ENCODE data around the gene CNST.

CNST gene

DNA sequence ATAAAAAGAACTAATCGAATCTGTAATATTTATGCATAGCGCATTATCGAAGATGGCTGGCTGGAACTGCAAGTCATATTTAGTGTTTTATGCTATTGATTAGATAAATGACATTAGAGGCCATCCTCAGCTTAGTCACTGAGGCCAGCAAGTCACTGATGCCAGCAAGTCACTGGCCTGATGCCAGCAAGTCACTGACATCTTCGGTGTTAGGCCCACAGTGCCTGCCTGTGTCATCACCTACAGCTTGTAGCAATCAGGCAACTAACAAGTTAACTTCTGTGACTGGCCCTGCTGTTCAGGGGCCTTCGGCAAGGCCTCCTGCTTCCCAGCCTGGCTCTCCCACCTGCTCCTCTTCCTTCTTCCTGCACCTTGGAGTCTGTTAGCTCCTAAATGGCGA is 92.3 kb downstream of the CNST start:
- POLR2A ChIA-PET: no interaction called here
- CTCF ChIA-PET: interaction anchor here (0.7 to 2.6 kb wide), 4 partner anchors 10 to 31 kb away, joined by 3 to 13 read pairs (median 4); no protein-coding TSS in a partner anchor
- DNase-seq (ENCODE audit: low read depth, low spot score): no peak
- TF ChIP-seq, protein P1, sequence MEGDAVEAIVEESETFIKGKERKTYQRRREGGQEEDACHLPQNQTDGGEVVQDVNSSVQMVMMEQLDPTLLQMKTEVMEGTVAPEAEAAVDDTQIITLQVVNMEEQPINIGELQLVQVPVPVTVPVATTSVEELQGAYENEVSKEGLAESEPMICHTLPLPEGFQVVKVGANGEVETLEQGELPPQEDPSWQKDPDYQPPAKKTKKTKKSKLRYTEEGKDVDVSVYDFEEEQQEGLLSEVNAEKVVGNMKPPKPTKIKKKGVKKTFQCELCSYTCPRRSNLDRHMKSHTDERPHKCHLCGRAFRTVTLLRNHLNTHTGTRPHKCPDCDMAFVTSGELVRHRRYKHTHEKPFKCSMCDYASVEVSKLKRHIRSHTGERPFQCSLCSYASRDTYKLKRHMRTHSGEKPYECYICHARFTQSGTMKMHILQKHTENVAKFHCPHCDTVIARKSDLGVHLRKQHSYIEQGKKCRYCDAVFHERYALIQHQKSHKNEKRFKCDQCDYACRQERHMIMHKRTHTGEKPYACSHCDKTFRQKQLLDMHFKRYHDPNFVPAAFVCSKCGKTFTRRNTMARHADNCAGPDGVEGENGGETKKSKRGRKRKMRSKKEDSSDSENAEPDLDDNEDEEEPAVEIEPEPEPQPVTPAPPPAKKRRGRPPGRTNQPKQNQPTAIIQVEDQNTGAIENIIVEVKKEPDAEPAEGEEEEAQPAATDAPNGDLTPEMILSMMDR (IDR thresholded peaks at IDR 0.05; ENCODE audit: insufficient read depth, low read length, missing control alignments): no peak
- H3K4me3 ChIP-seq (ENCODE audit: low read depth, low read length): no peak overlapping the region

DNA sequence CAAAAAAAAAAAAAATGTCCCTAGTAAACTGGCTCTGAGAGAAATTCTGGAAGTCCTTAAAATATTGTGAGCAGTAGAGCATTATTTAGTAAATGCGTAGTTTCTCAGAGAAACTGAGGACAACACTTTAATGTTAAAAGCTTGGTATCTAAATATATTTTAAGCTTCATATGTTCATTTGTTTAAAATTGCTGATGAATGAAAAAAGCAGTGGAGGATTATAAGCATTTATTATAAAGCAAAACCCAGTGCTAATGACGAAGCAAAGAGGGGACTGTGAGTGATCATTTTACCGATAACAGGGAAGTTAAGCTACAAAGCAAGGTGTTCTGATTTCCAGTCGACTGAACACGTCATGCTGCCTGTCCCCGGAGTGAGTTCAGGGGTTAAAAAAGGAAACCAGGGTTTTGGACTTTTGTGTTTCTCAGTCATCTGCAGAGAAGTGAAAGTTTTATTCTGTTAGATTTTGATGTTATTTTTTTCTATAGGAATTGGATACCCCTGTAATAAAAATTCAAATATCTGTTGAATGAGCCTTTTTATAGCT is 93.4 kb downstream of the CNST start:
- TF ChIP-seq, protein P1 (IDR thresholded peaks at IDR 0.05; ENCODE audit: insufficient read depth, low read length, missing control alignments): no peak
- ChIA-PET CTCF (interaction anchor here (1.3 to 2.6 kb wide), 3 partner anchors 12 to 162 kb away, joined by 3 to 13 read pairs (median 5); no protein-coding TSS in a partner anchor), POLR2A (no interaction called here)
- DNase-seq (ENCODE audit: low read depth, low spot score): no peak
- H3K4me3 ChIP-seq (ENCODE audit: low read depth, low read length): no peak overlapping the region

DNA sequence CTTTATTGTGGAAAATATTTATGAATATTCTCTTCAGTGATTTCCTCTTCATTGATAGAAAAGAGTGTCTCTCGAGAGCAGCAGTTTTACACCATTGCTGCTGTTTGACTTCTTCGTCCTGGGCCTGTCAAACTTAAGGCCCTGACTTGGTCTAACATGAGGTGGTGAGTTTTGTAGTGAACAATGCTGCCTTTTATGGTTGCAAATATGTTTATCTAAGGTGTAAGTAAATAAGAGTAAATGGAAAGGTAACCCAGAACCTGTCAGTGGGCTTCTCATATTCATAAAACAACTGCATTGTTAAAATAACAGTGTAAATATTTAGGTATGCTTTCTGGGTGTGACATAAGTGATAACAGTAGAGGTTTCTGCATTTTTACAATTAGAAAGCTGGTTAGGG is 95.2 kb downstream of the CNST start:
- DNase-seq (ENCODE audit: low read depth, low spot score): no peak

DNA sequence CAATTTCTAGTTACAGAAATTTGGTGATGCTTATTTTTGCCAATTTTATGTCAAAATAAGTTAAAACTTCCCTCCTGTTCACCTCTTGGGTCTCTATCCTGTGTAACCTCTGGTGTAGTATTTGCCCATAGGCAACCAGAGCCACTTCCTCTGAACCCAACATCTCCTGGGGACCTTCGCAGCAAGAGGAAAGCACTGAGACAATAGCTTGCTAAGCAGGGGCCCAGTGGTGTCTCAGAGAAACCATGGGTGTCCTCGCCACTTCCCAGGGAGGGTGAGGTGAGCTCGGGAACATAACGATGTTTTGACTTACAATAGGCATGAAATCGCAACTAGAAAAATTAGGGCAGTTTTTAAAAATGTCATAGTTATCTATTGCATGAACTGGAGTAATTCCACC is 101.5 kb downstream of the CNST start:
- no peak overlapping the region for H3K4me3 ChIP-seq (ENCODE audit: low read depth, low read length)
- TF ChIP-seq, protein P1 (IDR thresholded peaks at IDR 0.05; ENCODE audit: insufficient read depth, low read length, missing control alignments): no peak
- no peak for DNase-seq (ENCODE audit: low read depth, low spot score)
- ChIA-PET CTCF (interaction anchor here (1.2 to 2.4 kb wide), 5 partner anchors 11 to 29 kb away, joined by 3 to 8 read pairs (median 6); no protein-coding TSS in a partner anchor), POLR2A (no interaction called here)

More for the DNA sequence above, 95.2 kb downstream of the CNST start:
- H3K4me3 ChIP-seq (ENCODE audit: low read depth, low read length): no peak overlapping the region
- POLR2A ChIA-PET: no interaction called here
- TF ChIP-seq, protein P1 (IDR thresholded peaks at IDR 0.05; ENCODE audit: insufficient read depth, low read length, missing control alignments): no peak
- CTCF ChIA-PET: no interaction called here

DNA sequence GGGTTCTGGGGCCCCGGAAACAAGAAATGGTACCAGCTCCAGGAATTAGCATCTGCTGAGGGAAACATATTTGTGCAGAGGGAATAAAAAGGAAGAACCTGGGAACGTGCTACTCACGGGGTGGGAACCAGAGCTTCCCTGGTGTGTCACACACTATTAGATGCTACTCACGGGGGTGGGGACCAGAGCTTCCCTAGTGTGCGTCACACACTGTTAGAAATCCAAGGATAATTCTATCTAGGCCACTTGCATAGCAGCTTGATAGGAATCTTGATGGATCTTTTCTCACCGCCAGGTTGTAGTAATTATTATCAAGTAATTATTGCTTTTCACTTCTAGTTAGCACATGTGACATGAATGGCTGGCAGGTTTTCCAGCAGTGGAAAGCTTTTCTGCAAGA is 103.4 kb downstream of the CNST start:
- TF ChIP-seq, protein P1 (IDR thresholded peaks at IDR 0.05; ENCODE audit: insufficient read depth, low read length, missing control alignments): no peak
- CTCF ChIA-PET: no interaction called here
- H3K4me3 ChIP-seq (ENCODE audit: low read depth, low read length): no peak overlapping the region
- DNase-seq (ENCODE audit: low read depth, low spot score): no peak
- POLR2A ChIA-PET: no interaction called here

DNA sequence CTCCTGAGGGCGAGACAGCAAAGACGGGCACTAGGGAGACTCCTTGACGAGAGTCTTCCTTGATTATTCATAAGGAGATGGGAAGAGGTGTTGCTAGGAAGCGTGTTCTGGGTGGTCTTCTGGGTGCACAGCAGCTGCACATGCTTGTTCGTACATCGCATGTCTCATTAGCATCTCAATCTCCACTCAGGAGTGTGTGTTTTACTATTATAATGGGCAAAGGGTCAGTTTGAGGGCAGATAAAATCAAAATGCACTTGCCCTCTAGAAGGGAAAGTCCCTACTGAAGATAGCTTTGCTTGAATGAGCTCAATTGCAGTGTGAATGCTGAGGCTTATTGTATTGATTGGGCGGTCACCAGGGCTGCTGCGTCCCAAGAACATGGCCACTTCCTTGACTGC is 107.8 kb downstream of the CNST start:
- ChIA-PET POLR2A (no interaction called here), CTCF (interaction anchor here (1.2 to 1.4 kb wide), 2 partner anchors 15 to 16 kb away, joined by 3 to 4 read pairs; no protein-coding TSS in a partner anchor)
- H3K4me3 ChIP-seq (ENCODE audit: low read depth, low read length): no peak overlapping the region
- DNase-seq (ENCODE audit: low read depth, low spot score): no peak
- TF ChIP-seq, protein P1 (IDR thresholded peaks at IDR 0.05; ENCODE audit: insufficient read depth, low read length, missing control alignments): no peak

All from AG04449 (cell line).